ENCODE results near the gene SPATA6. TPM values are rescaled to one million over a fixed set of nuclear protein-coding genes. Genes with fewer than 3 reads are reported as not detected.

SPATA6 gene
- total RNA-seq, 5 donors from 2014 or later (not counting 1 experiment from before 2014, with no cell fraction given), result 3.7 to 7.2 (median 4.9) TPM

DNA sequence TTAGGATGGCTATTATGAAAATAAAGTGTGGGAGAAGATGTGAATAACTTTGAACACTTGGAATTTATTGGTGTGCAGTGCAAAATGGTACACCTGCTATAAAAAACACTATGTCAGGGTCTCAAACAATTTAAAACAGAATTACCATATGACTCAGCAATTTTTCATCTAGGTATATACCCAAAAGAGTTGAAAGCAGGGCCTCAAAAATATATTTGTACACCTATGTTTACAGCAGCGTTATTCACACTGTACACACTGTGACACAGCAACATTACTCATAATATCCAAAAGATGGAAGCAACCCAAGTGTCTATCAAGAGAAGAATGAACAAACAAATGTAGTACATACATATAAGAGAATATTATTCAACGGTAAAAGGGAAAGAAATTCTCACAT lies 75.8 kb downstream of the SPATA6 start:
- no peak overlapping the region for H3K4me3 Mint-ChIP-seq
- H3K4me1 Mint-ChIP-seq, result no peaks in the 10 kb centered on the region
- Histone ChIP-seq H3K36me3 (ENCODE audit: control insufficient read depth in 2 of 2, extremely low read depth in 1 of 2, insufficient read depth in 1 of 2, low read length in 1 of 2) (no peaks in the 10 kb centered on the region), H3K27ac (ENCODE audit: low read length) (no peak overlapping the region), H3K27me3 (replicated peaks in 1 of 2; ENCODE audit: control insufficient read depth in 2 of 2, extremely low read depth in 1 of 2, insufficient read depth in 2 of 2, low read length in 1 of 2) (no peaks in the 10 kb centered on the region), H3K4me1 (ENCODE audit: control insufficient read depth in 1 of 2, extremely low read depth in 1 of 2, insufficient read depth in 2 of 2, low read length in 2 of 2) (no peaks in the 10 kb centered on the region), H3K4me3 (ENCODE audit: control insufficient read depth in 1 of 2, extremely low read depth in 1 of 2, low read length in 1 of 2) (no peak overlapping the region), H3K9me3 (no peaks in the 10 kb centered on the region)
- ATAC-seq (replicated peaks in 1 of 4), result no peak
- DNase-seq, result no peak
- peaks cover 8% of the 10 kb centered on the region for H3K36me3 Mint-ChIP-seq
- H3K27me3 Mint-ChIP-seq, result no peaks in the 10 kb centered on the region
- H3K27ac Mint-ChIP-seq, result no peak overlapping the region
- CTCF ChIA-PET, result no interaction called here
- no CpG with 5 or more reads among the region's 2 CpGs for WGBS (ENCODE audit: insufficient coverage)
- POLR2A ChIA-PET, result no interaction called here
- no peaks in the 10 kb centered on the region for H3K9me3 Mint-ChIP-seq

DNA sequence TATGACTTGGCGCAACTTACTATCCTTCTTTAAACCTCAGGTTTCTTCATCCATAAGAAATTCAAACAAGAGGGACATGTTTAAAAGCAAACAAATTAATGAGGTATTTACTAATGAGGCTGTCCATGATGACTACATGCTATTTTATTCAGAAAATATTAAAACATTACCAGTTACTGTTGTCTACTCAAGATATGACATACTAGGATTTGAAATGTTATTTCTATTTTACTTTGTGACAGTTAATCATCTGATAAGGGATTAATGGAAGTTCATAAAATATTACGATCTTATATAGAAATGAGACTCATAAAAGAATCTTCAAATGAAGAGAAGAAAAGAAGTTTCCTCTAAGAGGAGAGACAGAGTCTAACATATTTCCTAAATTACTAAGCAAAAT lies 80.1 kb downstream of the SPATA6 start:
- H3K36me3 ChIP-seq (ENCODE audit: control insufficient read depth in 2 of 2, extremely low read depth in 1 of 2, insufficient read depth in 1 of 2, low read length in 1 of 2), result no peaks in the 10 kb centered on the region
- no peaks in the 10 kb centered on the region for H3K4me1 ChIP-seq (ENCODE audit: control insufficient read depth in 1 of 2, extremely low read depth in 1 of 2, insufficient read depth in 2 of 2, low read length in 2 of 2)
- no peaks in the 10 kb centered on the region for H3K9me3 ChIP-seq
- Mint-ChIP-seq H3K9me3 (no peaks in the 10 kb centered on the region), H3K36me3 (peaks cover 3% of the 10 kb centered on the region), H3K4me1 (no peaks in the 10 kb centered on the region), H3K27me3 (no peaks in the 10 kb centered on the region), H3K27ac (no peak overlapping the region), H3K4me3 (no peak overlapping the region)
- no peak overlapping the region for H3K4me3 ChIP-seq (ENCODE audit: control insufficient read depth in 1 of 2, extremely low read depth in 1 of 2, low read length in 1 of 2)
- WGBS (ENCODE audit: insufficient coverage), result no CpG with 5 or more reads among the region's 2 CpGs
- peaks cover 0 to 4% of the 10 kb centered on the region in 2 experiments for H3K27me3 ChIP-seq (replicated peaks in 1 of 2; ENCODE audit: control insufficient read depth in 2 of 2, extremely low read depth in 1 of 2, insufficient read depth in 2 of 2, low read length in 1 of 2)
- DNase-seq, result no peak
- ChIA-PET CTCF (no interaction called here), POLR2A (no interaction called here)
- no peak for ATAC-seq (replicated peaks in 1 of 4)
- no peak overlapping the region for H3K27ac ChIP-seq (ENCODE audit: low read length)

DNA sequence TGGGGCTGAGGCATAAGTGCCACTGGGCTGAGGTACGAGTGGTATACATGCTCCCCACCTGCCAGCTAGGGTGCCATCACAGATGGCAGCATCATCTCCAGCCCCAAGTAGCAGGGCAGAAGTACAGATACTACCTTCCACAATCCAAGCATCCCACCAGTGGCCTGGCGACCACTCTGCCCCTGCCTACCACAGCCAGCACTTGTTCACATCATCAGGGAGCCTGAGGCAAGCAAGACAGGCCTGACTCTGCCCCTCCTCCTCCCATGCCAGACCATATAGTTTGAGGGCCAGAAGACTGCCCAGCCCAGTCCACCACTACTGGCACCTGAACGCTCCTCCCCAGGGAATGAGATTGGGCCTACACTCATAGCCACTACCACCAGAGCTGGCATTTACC lies 84.6 kb downstream of the SPATA6 start:
- no peaks in the 10 kb centered on the region for H3K27me3 Mint-ChIP-seq
- DNase-seq, result no peak
- H3K9me3 Mint-ChIP-seq, result no peaks in the 10 kb centered on the region
- Histone ChIP-seq H3K27ac (ENCODE audit: low read length) (no peak overlapping the region), H3K9me3 (no peaks in the 10 kb centered on the region), H3K4me1 (ENCODE audit: control insufficient read depth in 1 of 2, extremely low read depth in 1 of 2, insufficient read depth in 2 of 2, low read length in 2 of 2) (no peaks in the 10 kb centered on the region), H3K4me3 (ENCODE audit: control insufficient read depth in 1 of 2, extremely low read depth in 1 of 2, low read length in 1 of 2) (no peak overlapping the region), H3K36me3 (ENCODE audit: control insufficient read depth in 2 of 2, extremely low read depth in 1 of 2, insufficient read depth in 1 of 2, low read length in 1 of 2) (no peaks in the 10 kb centered on the region), H3K27me3 (replicated peaks in 1 of 2; ENCODE audit: control insufficient read depth in 2 of 2, extremely low read depth in 1 of 2, insufficient read depth in 2 of 2, low read length in 1 of 2) (peaks cover 0 to 4% of the 10 kb centered on the region in 2 experiments)
- POLR2A ChIA-PET, result no interaction called here
- CTCF ChIA-PET, result no interaction called here
- H3K4me3 Mint-ChIP-seq, result no peak overlapping the region
- WGBS (ENCODE audit: insufficient coverage), result 81% methylated on average over 3 of the region's 3 CpGs
- H3K4me1 Mint-ChIP-seq, result no peaks in the 10 kb centered on the region
- no peak overlapping the region for H3K27ac Mint-ChIP-seq
- no peaks in the 10 kb centered on the region for H3K36me3 Mint-ChIP-seq
- ATAC-seq (replicated peaks in 1 of 4), result no peak

DNA sequence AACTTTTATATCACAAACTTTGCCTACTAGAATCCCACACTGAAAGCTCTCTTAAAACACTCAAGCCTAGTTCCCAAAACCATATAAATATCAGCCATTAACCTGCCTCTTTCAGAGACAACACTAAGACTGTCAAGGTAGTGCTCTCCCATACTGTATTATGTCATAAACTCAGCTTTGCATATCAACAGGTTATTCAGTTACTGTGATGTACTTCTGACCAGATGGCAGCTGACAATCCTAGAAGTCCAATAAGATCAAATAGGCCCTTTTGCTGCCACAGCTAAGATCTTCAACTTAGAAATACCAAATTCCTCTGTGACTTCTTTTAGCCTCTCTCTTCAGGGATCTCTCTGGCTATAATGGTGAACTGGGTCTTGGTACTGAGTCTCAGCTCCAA lies 97.2 kb downstream of the SPATA6 start:
- no peak overlapping the region for H3K4me3 ChIP-seq (ENCODE audit: control insufficient read depth in 1 of 2, extremely low read depth in 1 of 2, low read length in 1 of 2)
- Mint-ChIP-seq H3K9me3 (peaks cover 7 to 16% (median 8%) of the 10 kb centered on the region in 3 donors), H3K27ac (no peak overlapping the region), H3K36me3 (peaks cover 13% of the 10 kb centered on the region), H3K4me1 (no peaks in the 10 kb centered on the region), H3K4me3 (no peak overlapping the region), H3K27me3 (no peaks in the 10 kb centered on the region)
- H3K4me1 ChIP-seq (ENCODE audit: control insufficient read depth in 1 of 2, extremely low read depth in 1 of 2, insufficient read depth in 2 of 2, low read length in 2 of 2), result no peaks in the 10 kb centered on the region
- CTCF ChIA-PET, result interaction anchor here in 1 of 2 donors (0.6 kb wide), 1 partner anchor 73 kb away, joined by 3 read pairs; no protein-coding TSS in a partner anchor
- H3K27me3 ChIP-seq (replicated peaks in 1 of 2; ENCODE audit: control insufficient read depth in 2 of 2, extremely low read depth in 1 of 2, insufficient read depth in 2 of 2, low read length in 1 of 2), result no peaks in the 10 kb centered on the region
- H3K27ac ChIP-seq (ENCODE audit: low read length), result no peak overlapping the region
- POLR2A ChIA-PET, result no interaction called here
- H3K36me3 ChIP-seq (ENCODE audit: control insufficient read depth in 2 of 2, extremely low read depth in 1 of 2, insufficient read depth in 1 of 2, low read length in 1 of 2), result no peaks in the 10 kb centered on the region
- ATAC-seq (replicated peaks in 1 of 4), result no peak
- H3K9me3 ChIP-seq, result no peaks in the 10 kb centered on the region
- DNase-seq, result no peak

DNA sequence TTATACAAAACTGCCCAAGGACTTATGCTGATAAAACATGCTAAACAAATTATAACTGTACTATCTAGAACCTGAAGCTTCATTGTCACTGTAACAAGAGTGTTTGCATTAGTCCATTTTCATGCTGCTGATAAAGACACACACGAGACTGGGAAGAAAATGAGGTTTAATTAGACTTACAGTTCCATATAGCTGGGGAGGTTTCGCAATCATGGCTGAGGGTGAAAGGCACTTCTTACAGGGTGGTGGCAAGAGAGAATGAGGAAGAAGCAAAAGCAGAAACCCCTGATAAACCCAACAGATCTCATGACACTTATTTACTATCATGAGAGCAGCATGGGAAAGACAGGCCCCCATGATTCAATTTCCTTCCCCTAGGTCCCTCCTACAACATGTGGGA lies 100.4 kb downstream of the SPATA6 start:
- DNase-seq, result no peak
- H3K4me3 ChIP-seq (ENCODE audit: control insufficient read depth in 1 of 2, extremely low read depth in 1 of 2, low read length in 1 of 2), result no peak overlapping the region
- Mint-ChIP-seq H3K9me3 (peaks cover 0 to 11% (median 3%) of the 10 kb centered on the region in 3 donors), H3K27ac (no peak overlapping the region), H3K27me3 (no peaks in the 10 kb centered on the region), H3K4me1 (no peaks in the 10 kb centered on the region), H3K36me3 (peaks cover 3% of the 10 kb centered on the region), H3K4me3 (no peak overlapping the region)
- 40% methylated on average over 1 of the region's 2 CpGs for WGBS (ENCODE audit: insufficient coverage)
- H3K27ac ChIP-seq (ENCODE audit: low read length), result no peak overlapping the region
- H3K36me3 ChIP-seq (ENCODE audit: control insufficient read depth in 2 of 2, extremely low read depth in 1 of 2, insufficient read depth in 1 of 2, low read length in 1 of 2), result no peaks in the 10 kb centered on the region
- ChIA-PET CTCF (interaction anchor here in 1 of 2 donors (0.5 kb wide), 1 partner anchor 1897 kb away, joined by 6 read pairs; no protein-coding TSS in a partner anchor), POLR2A (no interaction called here)
- no peaks in the 10 kb centered on the region for H3K4me1 ChIP-seq (ENCODE audit: control insufficient read depth in 1 of 2, extremely low read depth in 1 of 2, insufficient read depth in 2 of 2, low read length in 2 of 2)
- H3K27me3 ChIP-seq (replicated peaks in 1 of 2; ENCODE audit: control insufficient read depth in 2 of 2, extremely low read depth in 1 of 2, insufficient read depth in 2 of 2, low read length in 1 of 2), result no peaks in the 10 kb centered on the region
- no peak for ATAC-seq (replicated peaks in 1 of 4)
- H3K9me3 ChIP-seq, result no peaks in the 10 kb centered on the region

DNA sequence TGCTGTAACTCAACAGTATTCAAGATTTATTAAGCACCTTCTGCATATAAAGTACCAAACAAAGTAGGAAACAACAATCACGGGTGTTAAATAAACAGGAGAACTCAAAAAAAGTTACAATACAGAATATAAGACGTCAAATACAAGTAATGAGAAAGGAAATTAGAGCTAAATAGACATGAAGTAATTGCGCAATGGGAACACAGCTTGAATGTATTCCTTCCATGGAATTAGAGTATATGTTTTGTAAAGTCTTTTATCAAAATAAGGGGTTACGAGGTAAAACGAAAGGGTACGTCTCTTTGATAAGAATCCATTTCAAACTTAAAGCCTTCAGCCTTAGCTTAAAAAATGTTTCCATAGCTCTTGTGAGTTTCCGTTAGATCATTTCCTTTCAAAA lies 109.1 kb downstream of the SPATA6 start:
- H3K9me3 ChIP-seq, result no peaks in the 10 kb centered on the region
- peaks cover 0 to 4% (median 3%) of the 10 kb centered on the region in 3 donors for H3K9me3 Mint-ChIP-seq
- DNase-seq (no peak), ATAC-seq (replicated peaks in 1 of 4) (no peak)
- no peak overlapping the region for H3K4me3 Mint-ChIP-seq
- no peak overlapping the region for H3K27ac ChIP-seq (ENCODE audit: low read length)
- H3K36me3 ChIP-seq (ENCODE audit: control insufficient read depth in 2 of 2, extremely low read depth in 1 of 2, insufficient read depth in 1 of 2, low read length in 1 of 2), result no peaks in the 10 kb centered on the region
- ChIA-PET POLR2A (no interaction called here), CTCF (no interaction called here)
- H3K4me1 Mint-ChIP-seq, result no peaks in the 10 kb centered on the region
- no CpG with 5 or more reads among the region's 7 CpGs for WGBS (ENCODE audit: insufficient coverage)
- no peaks in the 10 kb centered on the region for H3K27me3 ChIP-seq (replicated peaks in 1 of 2; ENCODE audit: control insufficient read depth in 2 of 2, extremely low read depth in 1 of 2, insufficient read depth in 2 of 2, low read length in 1 of 2)
- H3K27ac Mint-ChIP-seq, result no peak overlapping the region
- no peaks in the 10 kb centered on the region for H3K36me3 Mint-ChIP-seq
- no peak overlapping the region for H3K4me3 ChIP-seq (ENCODE audit: control insufficient read depth in 1 of 2, extremely low read depth in 1 of 2, low read length in 1 of 2)
- no peaks in the 10 kb centered on the region for H3K4me1 ChIP-seq (ENCODE audit: control insufficient read depth in 1 of 2, extremely low read depth in 1 of 2, insufficient read depth in 2 of 2, low read length in 2 of 2)
- H3K27me3 Mint-ChIP-seq, result no peaks in the 10 kb centered on the region

DNA sequence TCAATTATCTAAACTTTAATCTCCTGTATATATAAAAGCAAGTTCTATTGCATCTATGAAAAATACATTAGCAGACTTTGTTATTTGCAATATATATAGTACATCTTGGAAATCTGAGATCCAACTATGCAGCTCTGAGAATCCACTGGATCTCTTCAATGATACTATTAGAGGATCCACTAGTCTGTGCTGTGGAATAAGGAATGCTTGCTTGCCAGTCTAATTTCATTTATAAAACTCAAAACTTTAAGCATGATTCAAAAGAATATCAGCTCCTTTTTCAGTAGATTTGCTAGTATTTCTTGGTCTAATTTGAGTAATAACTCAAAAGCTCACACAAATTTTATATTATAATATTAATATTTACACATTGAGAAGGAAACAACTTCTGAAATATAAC lies 115.1 kb downstream of the SPATA6 start:
- ChIA-PET CTCF (no interaction called here), POLR2A (interaction anchor here in 1 of 2 donors (0.6 kb wide), 3 partner anchors 19 to 1098 kb away, joined by 4 to 5 read pairs (median 4); no protein-coding TSS in a partner anchor)
- Histone ChIP-seq H3K27ac (ENCODE audit: low read length) (no peak overlapping the region), H3K9me3 (no peaks in the 10 kb centered on the region), H3K36me3 (ENCODE audit: control insufficient read depth in 2 of 2, extremely low read depth in 1 of 2, insufficient read depth in 1 of 2, low read length in 1 of 2) (no peaks in the 10 kb centered on the region), H3K4me1 (ENCODE audit: control insufficient read depth in 1 of 2, extremely low read depth in 1 of 2, insufficient read depth in 2 of 2, low read length in 2 of 2) (no peaks in the 10 kb centered on the region), H3K27me3 (replicated peaks in 1 of 2; ENCODE audit: control insufficient read depth in 2 of 2, extremely low read depth in 1 of 2, insufficient read depth in 2 of 2, low read length in 1 of 2) (no peaks in the 10 kb centered on the region), H3K4me3 (ENCODE audit: control insufficient read depth in 1 of 2, extremely low read depth in 1 of 2, low read length in 1 of 2) (no peak overlapping the region)
- no peaks in the 10 kb centered on the region for H3K4me1 Mint-ChIP-seq
- H3K27ac Mint-ChIP-seq, result no peak overlapping the region
- no peak overlapping the region for H3K4me3 Mint-ChIP-seq
- H3K9me3 Mint-ChIP-seq, result no peaks in the 10 kb centered on the region
- ATAC-seq (replicated peaks in 1 of 4) (no peak), DNase-seq (no peak)
- no peaks in the 10 kb centered on the region for H3K27me3 Mint-ChIP-seq
- no peaks in the 10 kb centered on the region for H3K36me3 Mint-ChIP-seq

Measured in T-cell (primary cell).